Smooth muscle cell (in vitro differentiated cells): ENCODE measurements around the gene STX10. TPM values are rescaled to one million over a fixed set of nuclear protein-coding genes. Genes with fewer than 3 reads are reported as not detected.

Experiments
- DNase-seq: peaks from one replicate; lab custom pipeline; 2025; ENCODE audit not compliant: unreplicated experiment; lab: John Stamatoyannopoulos, UW
- H2AFZ ChIP-seq: fragments of 200-600 bp; sonication (generic); 2 replicates; pipeline ENCODE4 v1.6.0; 2016; ENCODE audit warnings: antibody characterized with exemption, low read depth, mild to moderate bottlenecking
- H3F3A ChIP-seq: fragments of 200-600 bp; sonication (generic); 2 replicates; pipeline ENCODE4 v1.6.0; 2017; ENCODE audit warnings: antibody characterized with exemption, low read depth
- H3K27ac ChIP-seq: fragments of 200-600 bp; sonication (generic); 2 replicates; pipeline ENCODE4 v1.5.1; 2016; ENCODE audit warnings: low read depth, mild to moderate bottlenecking
- H3K27me3 ChIP-seq: fragments of 200-600 bp; sonication (generic); 2 replicates; pipeline ENCODE4 v1.6.1; 2016; ENCODE audit warnings: low read depth, mild to moderate bottlenecking
- H3K36me3 ChIP-seq: fragments of 200-600 bp; sonication (generic); 2 replicates; pipeline ENCODE4 v1.5.1; 2016; ENCODE audit warnings: low read depth
- H3K4me1 ChIP-seq: fragments of 200-600 bp; sonication (generic); 2 replicates; pipeline ENCODE4 v1.5.1; 2016; ENCODE audit warnings: low read depth
- H3K4me2 ChIP-seq: fragments of 200-600 bp; sonication (generic); 2 replicates; pipeline ENCODE4 v1.6.0; 2016; ENCODE audit warnings: mild to moderate bottlenecking
- H3K4me3 ChIP-seq: fragments of 200-600 bp; sonication (generic); 2 replicates; pipeline ENCODE4 v1.5.1; 2016; ENCODE audit warnings: mild to moderate bottlenecking
- H3K79me2 ChIP-seq: fragments of 200-600 bp; sonication (generic); 2 replicates; pipeline ENCODE4 v1.6.0; 2016; ENCODE audit warnings: low read depth, mild to moderate bottlenecking
- H3K9ac ChIP-seq: fragments of 200-600 bp; sonication (generic); 2 replicates; pipeline ENCODE4 v1.6.0; 2016; ENCODE audit warnings: low read depth
- H3K9me3 ChIP-seq: fragments of 200-600 bp; sonication (generic); replicated peaks from 2 replicates; pipeline ENCODE4 v1.5.1; 2016; ENCODE audit warnings: low read depth
- H4K20me1 ChIP-seq: fragments of 200-600 bp; sonication (generic); 2 replicates; pipeline ENCODE4 v1.6.0; 2016; ENCODE audit warnings: low read depth
- CTCF ChIP-seq: fragments of 200-600 bp; sonication (generic); IDR thresholded peaks from 2 replicates; pipeline ENCODE4 v1.5.1; 2017; ENCODE audit warnings: borderline replicate concordance, mild to moderate bottlenecking, antibody characterized with exemption; ENCODE audit not compliant: insufficient read depth, poor library complexity, severe bottlenecking
- WGBS: methylation state at CpG from one replicate; pipeline ENCODE4 v1.1.7; 2016; ENCODE audit warnings: low lambda C conversion rate; 5-methylcytosine and 5-hydroxymethylcytosine counted together
- polyA plus RNA-seq: library from polyadenylated mRNA; unstranded; fragments of >200 nt; fragmentation: Nextera tagmentation; extraction: Ambion mirVana; gene quantifications from 2 replicates; pipeline ENCODE4 v1.2.1, GENCODE V29; 2016
- total RNA-seq: library from RNA; depleted of rRNA; stranded (reverse); fragments of >200 nt; gene quantifications from 2 replicates; pipeline ENCODE4 v1.2.3, GENCODE V29; 2014

Gene STX10
- total and polyA plus RNA-seq, 2 experiments from 2014 or later, result 59.6 to 69.1 TPM

- Histone ChIP-seq H3K27me3 (no peaks in the 10 kb centered on the region), H3F3A (peaks cover 16% of the 10 kb centered on the region), H3K9me3 (no peaks in the 10 kb centered on the region), H3K9ac (no peak overlapping the region), H3K36me3 (no peaks in the 10 kb centered on the region), H3K27ac (no peak overlapping the region), H3K4me1 (no peaks in the 10 kb centered on the region), H3K79me2 (no peaks in the 10 kb centered on the region), H3K4me3 (no peak overlapping the region), H2AFZ (no peak overlapping the region), H3K4me2 (no peak overlapping the region), H4K20me1 (no peaks in the 10 kb centered on the region)
- no peak for DNase-seq
- WGBS, result 91% methylated on average over 12 of the region's 12 CpGs
- no peak for TF ChIP-seq CTCF
Observed at GRCh38 chr19:13173139-13173737, 23.1 kb upstream of the STX10 start.

GRCh38 chr19:13172346-13173138, 22.4 kb upstream of the STX10 start:
- H2AFZ ChIP-seq, result no peak overlapping the region
- no peaks in the 10 kb centered on the region for H3K27me3 ChIP-seq
- peaks cover 23% of the 10 kb centered on the region for H3F3A ChIP-seq
- H3K9me3 ChIP-seq, result no peaks in the 10 kb centered on the region
- H3K4me1 ChIP-seq, result peaks cover 7% of the 10 kb centered on the region
- peak; percentile 35 for DNase-seq
- no peaks in the 10 kb centered on the region for H3K36me3 ChIP-seq
- H4K20me1 ChIP-seq, result no peaks in the 10 kb centered on the region
- H3K4me2 ChIP-seq, result peak overlapping the region; percentile 59
- TF ChIP-seq CTCF, result no peak
- H3K4me3 ChIP-seq, result no peak overlapping the region
- WGBS, result 62% methylated on average over 17 of the region's 18 CpGs
- no peak overlapping the region for H3K9ac ChIP-seq
- peak overlapping the region; percentile 50 for H3K27ac ChIP-seq
- H3K79me2 ChIP-seq, result no peaks in the 10 kb centered on the region

GRCh38 chr19:13171146-13171545, 21.0 kb upstream of the STX10 start:
- no peak overlapping the region for H3K9ac ChIP-seq
- H3K4me2 ChIP-seq, result no peak overlapping the region
- H3K79me2 ChIP-seq, result no peaks in the 10 kb centered on the region
- no peaks in the 10 kb centered on the region for H3K27me3 ChIP-seq
- DNase-seq, result no peak
- no peak overlapping the region for H2AFZ ChIP-seq
- no peak for TF ChIP-seq CTCF
- no peaks in the 10 kb centered on the region for H4K20me1 ChIP-seq
- 95% methylated on average over 7 of the region's 7 CpGs for WGBS
- H3F3A ChIP-seq, result peaks cover 31% of the 10 kb centered on the region
- H3K4me3 ChIP-seq, result no peak overlapping the region
- no peaks in the 10 kb centered on the region for H3K9me3 ChIP-seq
- peak overlapping the region; percentile 90 for H3K27ac ChIP-seq
- no peaks in the 10 kb centered on the region for H3K36me3 ChIP-seq
- H3K4me1 ChIP-seq, result peaks cover 12% of the 10 kb centered on the region
